K562 (cell line): Measurements from ENCODE around the gene MYADML2. TPM values are rescaled to one million over a fixed set of nuclear protein-coding genes. Genes with fewer than 3 reads are reported as not detected.

ENCODE experiments used
- ATF7 ChIP-seq: fragments of 450-650 bp; IDR thresholded peaks from 2 replicates; pipeline ENCODE4 v1.7.1; 2014; ENCODE audit warnings: mild to moderate bottlenecking, moderate library complexity
- BDP1 ChIP-seq: IDR thresholded peaks from 3 replicates; pipeline ENCODE4 v1.6.1; 2011; ENCODE audit not compliant: insufficient read length, insufficient read depth
- CBFA2T2 ChIP-seq: fragments of 450-650 bp; conservative IDR thresholded peaks from 2 replicates; pipeline ENCODE4 v1.6.1; 2017; ENCODE audit warnings: mild to moderate bottlenecking
- CBX3 ChIP-seq, 2 experiments: IDR thresholded peaks; 1 replicate in 1 of 2; 2 replicates in 1 of 2; pipeline ENCODE4 v1.6.1; 2012; ENCODE audit warnings: inconsistent platforms in 2 of 2, low read length in 2 of 2, borderline replicate concordance in 1 of 2, control low read depth in 1 of 2
- CEBPG ChIP-seq, 3 experiments: fragments of 200-800 bp in 1 of 3; sonication (Bioruptor generic) in 1 of 3; sonication (generic) in 1 of 3; formaldehyde crosslinking in 1 of 3; IDR thresholded peaks in 2 of 3; conservative IDR thresholded peaks in 1 of 3; 2 replicates each; pipeline versions ENCODE4 v1.6.1 to v1.8.0; 2016 to 2022; ENCODE audit warnings: missing compliant biosample characterization in 2 of 3, missing genetic modification characterization in 2 of 3, mild to moderate bottlenecking in 1 of 3, missing genetic modification reagents in 1 of 3
- CEBPZ ChIP-seq: fragments of 150-350 bp; IDR thresholded peaks from 2 replicates; pipeline ENCODE4 v1.6.1; 2014; ENCODE audit warnings: low read depth, mild to moderate bottlenecking, low read length, borderline replicate concordance
- CREB3 ChIP-seq: fragments of 450-650 bp; conservative IDR thresholded peaks from 2 replicates; pipeline ENCODE4 v1.6.1; 2016; ENCODE audit warnings: missing genetic modification characterization, low read depth, mild to moderate bottlenecking, missing compliant biosample characterization, moderate library complexity
- JUN ChIP-seq, 2 experiments: sonication (generic) in 1 of 2; formaldehyde crosslinking in 1 of 2; IDR thresholded peaks; 2 replicates each; pipeline versions ENCODE4 v1.6.1 to v1.8.0; 2012 to 2022; ENCODE audit warnings: borderline replicate concordance in 2 of 2, mild to moderate bottlenecking in 2 of 2, improper control_type of control experiment in 1 of 2, low read depth in 1 of 2, low read length in 1 of 2, missing genetic modification reagents in 1 of 2
- MCM5 ChIP-seq: fragments of 450-650 bp; IDR thresholded peaks from 2 replicates; pipeline ENCODE4 v1.6.1; 2016; ENCODE audit warnings: low read depth
- MTA3 ChIP-seq: fragments of 450-650 bp; formaldehyde crosslinking; IDR thresholded peaks from 2 replicates; pipeline ENCODE4 v1.6.1; 2017; ENCODE audit warnings: mild to moderate bottlenecking, borderline replicate concordance
- NCOA6 ChIP-seq: fragments of 450-650 bp; IDR thresholded peaks from 2 replicates; pipeline ENCODE4 v1.6.1; 2017; ENCODE audit warnings: mild to moderate bottlenecking
- NONO ChIP-seq, 2 experiments: fragments of 200-400 bp in 1 of 2; fragments of 450-650 bp in 1 of 2; formaldehyde crosslinking in 1 of 2; IDR thresholded peaks; 2 replicates each; pipeline ENCODE4 v1.6.1; 2017; ENCODE audit warnings: low read depth in 2 of 2, mild to moderate bottlenecking in 2 of 2, moderate library complexity in 2 of 2, low read length in 1 of 2
- POLR3G ChIP-seq: IDR thresholded peaks from 2 replicates; pipeline ENCODE4 v1.6.1; 2011; ENCODE audit not compliant: insufficient read length, insufficient replicate concordance; ENCODE audit errors: extremely low read depth
- RBM34 ChIP-seq: fragments of 200-400 bp; formaldehyde crosslinking; IDR thresholded peaks from 2 replicates; pipeline ENCODE4 v1.6.1; 2018; ENCODE audit warnings: low read length, borderline replicate concordance; ENCODE audit not compliant: insufficient read depth
- SMARCA4 ChIP-seq: fragments of 450-650 bp; IDR thresholded peaks from 2 replicates; pipeline ENCODE4 v1.6.1; 2016
- ZBTB2 ChIP-seq: fragments of 450-650 bp; IDR thresholded peaks from 2 replicates; pipeline ENCODE4 v1.6.1; 2016; ENCODE audit warnings: antibody characterized with exemption
- ZNF12 ChIP-seq: sonication (generic); formaldehyde crosslinking; IDR thresholded peaks from 2 replicates; pipeline ENCODE4 v1.4.0; 2020; ENCODE audit warnings: mild to moderate bottlenecking, missing genetic modification reagents
- ZNF140 ChIP-seq: fragments of 250-450 bp; sonication (Bioruptor Pico); IDR thresholded peaks from 2 replicates; pipeline ENCODE4 v1.8.0; 2021; ENCODE audit warnings: moderate library complexity, mild to moderate bottlenecking, inconsistent platforms
- ZNF584 ChIP-seq: fragments of 200-800 bp; sonication (Bioruptor generic); IDR thresholded peaks from 2 replicates; pipeline ENCODE4 v1.6.1; 2016; ENCODE audit warnings: low read depth, mild to moderate bottlenecking, missing genetic modification characterization, missing compliant biosample characterization
- polyA plus RNA-seq, 8 experiments: library from polyadenylated mRNA; depleted of rRNA in 4 of 8; stranded (reverse) in 5 of 8; unstranded in 3 of 8; fragments of >200 nt; fragmentation: Nextera tagmentation in 2 of 8; fragmentation: Illumina TruSeq in 1 of 8; extraction: Ambion mirVana in 2 of 8; extraction: Trizol in 1 of 8; gene quantifications; 2 replicates each; pipeline versions ENCODE4 v1.2.1 to v1.2.3, GENCODE V29; 2011 to 2014; ENCODE audit warnings: inconsistent platforms in 1 of 8, missing spikeins in 1 of 8
- total RNA-seq, 7 experiments: library from RNA; depleted of rRNA in 6 of 7; stranded (reverse); fragments of >200 nt in 6 of 7; fragmentation: Illumina TruSeq in 2 of 7; extraction: Trizol in 2 of 7; gene quantifications; 2 replicates each; pipeline versions ENCODE4 v1.2.1 to v1.2.3, GENCODE V29; 2011 to 2021; ENCODE audit warnings: low replicate concordance in 1 of 7

The MYADML2 gene
- total and polyA plus RNA-seq, 9 of the 15 experiments (the other 6 are each of a cell fraction or from before 2014, with no cell fraction given): not detected

GRCh38 chr17:81927653-81928543, 19.1 kb downstream of the MYADML2 start, which contains the start of gene MAFG (continued):
- no peak for TF ChIP-seq CBX3 (IDR thresholded peaks at IDR 0.05; ENCODE audit: borderline replicate concordance in 1 of 2, low read length in 2 of 2)
- TF ChIP-seq CREB3 (tag): no peak
- TF ChIP-seq BDP1: no peak
- TF ChIP-seq ZNF12 (CRISPR knock-in tag): 0 out of 2 replicates have a peak, but pooled peaks have one; percentile 59
- TF ChIP-seq POLR3G: no peak
- TF ChIP-seq ZBTB2: peak; percentile 96
- no peak for TF ChIP-seq ZNF140
- peak; percentile 78 for TF ChIP-seq CEBPG (CRISPR knock-in tag; IDR thresholded peaks at IDR 0.05)
- peak in 1 of 2 experiments; percentile 26; a peak in 1 of 4 replicates for TF ChIP-seq CEBPG (tag; conservative IDR thresholded peaks at IDR 0.05 in 1 of 2, IDR thresholded peaks at IDR 0.05 in 1 of 2)
- peak; percentile 14; the same call in 1 of the 2 replicates for TF ChIP-seq JUN (IDR thresholded peaks at IDR 0.05; ENCODE audit: borderline replicate concordance, low read depth, low read length)
- peak; percentile 76; the same call in 1 of the 2 replicates for TF ChIP-seq JUN (CRISPR knock-in tag; IDR thresholded peaks at IDR 0.05; ENCODE audit: borderline replicate concordance)
- TF ChIP-seq NONO (IDR thresholded peaks at IDR 0.05; ENCODE audit: low read depth in 2 of 2, low read length in 1 of 2): peak; percentile 33 to 80; a peak in 3 of 4 replicates
- TF ChIP-seq MTA3: peak; percentile 64; the same call in 1 of the 2 replicates
- no peak; the same call in 1 of the 2 replicates for TF ChIP-seq RBM34
- TF ChIP-seq ATF7: peak; percentile 80
- TF ChIP-seq ZNF584 (CRISPR knock-in tag): no peak
- TF ChIP-seq SMARCA4: 0 out of 2 replicates have a peak, but pooled peaks have one; percentile 18
- TF ChIP-seq CEBPZ: no peak
- TF ChIP-seq NCOA6: peak; percentile 99
- peak; percentile 87 for TF ChIP-seq CBFA2T2
- TF ChIP-seq MCM5: no peak
